DND-41 (cell line): ENCODE measurements around the gene SLC6A12.

ENCODE experiments used
- ATAC-seq: fragments of 200-7000 bp; cut with Tn5 transposase; 3 replicates; pipeline ENCODE4 v1.9.1; 2021; ENCODE audit warnings: low read depth; ENCODE audit not compliant: insufficient read depth
- DNase-seq: peaks from one replicate; pipeline ENCODE4 v3.0.0-alpha.2; 2020
- H2AFZ ChIP-seq: 2 replicates; pipeline ENCODE4 v1.6.0; 2012; ENCODE audit warnings: low read depth, low read length
- H3K27ac ChIP-seq: 2 replicates; pipeline ENCODE4 v1.5.1; 2012; ENCODE audit warnings: low read length, inconsistent platforms
- H3K27me3 ChIP-seq: fragments of 200-600 bp; sonication (generic); 2 replicates; pipeline ENCODE4 v1.6.0; 2012; ENCODE audit warnings: low read length, mild to moderate bottlenecking, inconsistent platforms; ENCODE audit not compliant: insufficient read depth, poor library complexity
- H3K36me3 ChIP-seq: 2 replicates; pipeline ENCODE4 v1.5.1; 2012; ENCODE audit warnings: low read length, inconsistent platforms; ENCODE audit not compliant: insufficient read depth
- H3K4me1 ChIP-seq: 2 replicates; pipeline ENCODE4 v1.5.1; 2012; ENCODE audit warnings: mild to moderate bottlenecking, low read length; ENCODE audit not compliant: insufficient read depth
- H3K4me2 ChIP-seq: 2 replicates; pipeline ENCODE4 v1.6.0; 2012; ENCODE audit warnings: mild to moderate bottlenecking, moderate library complexity, low read length, inconsistent platforms; ENCODE audit not compliant: insufficient read depth
- H3K4me3 ChIP-seq, 2 experiments: fragments of 200-600 bp in 1 of 2; shearing (Covaris generic) in 1 of 2; 2 replicates each; pipeline ENCODE4 v1.5.1; 2012 to 2016; ENCODE audit warnings: inconsistent platforms in 2 of 2, low read length in 2 of 2, mild to moderate bottlenecking in 2 of 2, low read depth in 1 of 2, moderate library complexity in 1 of 2
- H3K79me2 ChIP-seq: 2 replicates; pipeline ENCODE4 v1.6.0; 2012; ENCODE audit warnings: low read length, inconsistent platforms; ENCODE audit not compliant: insufficient read depth
- H3K9ac ChIP-seq: 2 replicates; pipeline ENCODE4 v1.6.0; 2012; ENCODE audit warnings: low read depth, mild to moderate bottlenecking, inconsistent platforms, low read length, moderate library complexity
- H3K9me3 ChIP-seq: 2 replicates; pipeline ENCODE4 v1.5.1; 2012; ENCODE audit warnings: low read length, moderate library complexity, mild to moderate bottlenecking, inconsistent platforms; ENCODE audit not compliant: insufficient read depth, severe bottlenecking
- H4K20me1 ChIP-seq: 2 replicates; pipeline ENCODE4 v1.6.0; 2012; ENCODE audit warnings: low read length; ENCODE audit not compliant: insufficient read depth
- EZH2 ChIP-seq: IDR thresholded peaks from 3 replicates; pipeline ENCODE4 v1.6.1; 2012; ENCODE audit warnings: borderline replicate concordance, low read depth, mild to moderate bottlenecking, moderate library complexity, low read length, inconsistent platforms; ENCODE audit not compliant: severe bottlenecking
- TF ChIP-seq, protein P1 (sequence below): IDR thresholded peaks from 2 replicates; pipeline ENCODE4 v1.5.1; 2012; ENCODE audit warnings: borderline replicate concordance, low read length, moderate library complexity, mild to moderate bottlenecking; ENCODE audit not compliant: poor library complexity, severe bottlenecking; ENCODE audit errors: extremely low read depth

Gene SLC6A12

DNA sequence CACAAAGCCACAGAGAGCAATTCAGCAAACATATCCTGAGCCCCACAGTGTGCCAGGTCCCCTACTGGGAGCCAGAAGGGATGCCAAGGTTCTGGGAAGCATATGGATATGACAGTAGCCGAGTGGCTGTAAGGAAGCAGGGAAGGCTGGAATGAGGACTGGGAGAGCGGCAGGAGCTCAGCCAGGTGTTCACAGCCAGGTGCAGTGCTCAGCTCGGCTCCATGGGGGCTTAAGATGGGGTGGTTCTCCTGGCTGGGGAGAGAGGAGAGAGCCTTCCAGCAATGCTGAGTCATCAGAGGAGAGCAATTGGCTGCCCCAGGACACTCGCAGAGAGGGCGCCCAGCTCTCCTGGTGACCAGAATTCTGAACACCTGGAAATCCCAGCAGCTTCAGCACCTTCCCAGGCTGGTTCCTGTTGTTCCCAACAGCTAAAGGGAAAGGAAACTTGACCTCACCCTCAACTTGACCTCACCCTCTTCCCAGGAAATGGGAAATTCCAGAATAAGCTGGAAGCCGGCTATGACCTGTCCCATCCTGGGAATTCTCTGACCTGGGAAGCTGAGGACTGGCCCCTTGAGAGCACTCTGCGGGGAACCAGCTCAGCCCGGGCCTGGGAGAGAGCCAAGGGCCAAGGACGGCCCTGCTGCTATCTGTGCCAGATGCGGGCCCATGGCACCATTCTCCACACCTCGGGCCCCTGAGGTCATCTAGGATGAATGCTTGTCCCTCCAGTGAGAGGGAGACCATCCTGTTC, 34.6 kb downstream of the SLC6A12 start:
- Histone ChIP-seq H4K20me1 (no peaks in the 10 kb centered on the region), H3K9ac (no peak overlapping the region), H3K4me3 (no peak overlapping the region), H3K79me2 (no peaks in the 10 kb centered on the region), H3K27me3 (no peaks in the 10 kb centered on the region), H3K27ac (no peak overlapping the region), H3K4me1 (no peaks in the 10 kb centered on the region), H3K4me2 (no peak overlapping the region), H3K9me3 (no peaks in the 10 kb centered on the region), H2AFZ (no peak overlapping the region), H3K36me3 (no peaks in the 10 kb centered on the region)
- TF ChIP-seq, protein P1, sequence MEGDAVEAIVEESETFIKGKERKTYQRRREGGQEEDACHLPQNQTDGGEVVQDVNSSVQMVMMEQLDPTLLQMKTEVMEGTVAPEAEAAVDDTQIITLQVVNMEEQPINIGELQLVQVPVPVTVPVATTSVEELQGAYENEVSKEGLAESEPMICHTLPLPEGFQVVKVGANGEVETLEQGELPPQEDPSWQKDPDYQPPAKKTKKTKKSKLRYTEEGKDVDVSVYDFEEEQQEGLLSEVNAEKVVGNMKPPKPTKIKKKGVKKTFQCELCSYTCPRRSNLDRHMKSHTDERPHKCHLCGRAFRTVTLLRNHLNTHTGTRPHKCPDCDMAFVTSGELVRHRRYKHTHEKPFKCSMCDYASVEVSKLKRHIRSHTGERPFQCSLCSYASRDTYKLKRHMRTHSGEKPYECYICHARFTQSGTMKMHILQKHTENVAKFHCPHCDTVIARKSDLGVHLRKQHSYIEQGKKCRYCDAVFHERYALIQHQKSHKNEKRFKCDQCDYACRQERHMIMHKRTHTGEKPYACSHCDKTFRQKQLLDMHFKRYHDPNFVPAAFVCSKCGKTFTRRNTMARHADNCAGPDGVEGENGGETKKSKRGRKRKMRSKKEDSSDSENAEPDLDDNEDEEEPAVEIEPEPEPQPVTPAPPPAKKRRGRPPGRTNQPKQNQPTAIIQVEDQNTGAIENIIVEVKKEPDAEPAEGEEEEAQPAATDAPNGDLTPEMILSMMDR = no peak
- no peak for TF ChIP-seq EZH2
- DNase-seq = no peak
- ATAC-seq = no peak

DNA sequence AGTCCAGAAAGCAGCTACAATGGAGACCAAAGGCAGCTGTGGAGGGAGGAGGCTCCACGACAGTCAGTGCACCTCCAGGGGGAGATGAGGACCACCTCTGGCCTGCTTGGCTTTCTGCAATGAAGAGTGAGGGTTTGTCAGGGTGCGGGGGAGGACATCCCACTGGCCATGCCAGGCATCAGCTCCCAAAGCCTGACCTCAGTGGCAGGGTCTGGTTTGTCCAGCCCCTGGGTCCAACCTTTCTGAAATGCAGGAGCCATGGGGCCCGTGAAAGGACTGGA, 35.2 kb downstream of the SLC6A12 start:
- H3K4me1 ChIP-seq = no peaks in the 10 kb centered on the region
- no peak overlapping the region for H2AFZ ChIP-seq
- H3K9me3 ChIP-seq = no peaks in the 10 kb centered on the region
- no peak overlapping the region for H3K9ac ChIP-seq
- no peak for TF ChIP-seq EZH2
- H3K36me3 ChIP-seq = no peaks in the 10 kb centered on the region
- no peak overlapping the region for H3K27ac ChIP-seq
- H3K79me2 ChIP-seq = no peaks in the 10 kb centered on the region
- no peak overlapping the region for H3K4me2 ChIP-seq
- no peak for DNase-seq
- ATAC-seq = no peak
- H4K20me1 ChIP-seq = no peaks in the 10 kb centered on the region
- no peaks in the 10 kb centered on the region for H3K27me3 ChIP-seq
- no peak overlapping the region for H3K4me3 ChIP-seq

DNA sequence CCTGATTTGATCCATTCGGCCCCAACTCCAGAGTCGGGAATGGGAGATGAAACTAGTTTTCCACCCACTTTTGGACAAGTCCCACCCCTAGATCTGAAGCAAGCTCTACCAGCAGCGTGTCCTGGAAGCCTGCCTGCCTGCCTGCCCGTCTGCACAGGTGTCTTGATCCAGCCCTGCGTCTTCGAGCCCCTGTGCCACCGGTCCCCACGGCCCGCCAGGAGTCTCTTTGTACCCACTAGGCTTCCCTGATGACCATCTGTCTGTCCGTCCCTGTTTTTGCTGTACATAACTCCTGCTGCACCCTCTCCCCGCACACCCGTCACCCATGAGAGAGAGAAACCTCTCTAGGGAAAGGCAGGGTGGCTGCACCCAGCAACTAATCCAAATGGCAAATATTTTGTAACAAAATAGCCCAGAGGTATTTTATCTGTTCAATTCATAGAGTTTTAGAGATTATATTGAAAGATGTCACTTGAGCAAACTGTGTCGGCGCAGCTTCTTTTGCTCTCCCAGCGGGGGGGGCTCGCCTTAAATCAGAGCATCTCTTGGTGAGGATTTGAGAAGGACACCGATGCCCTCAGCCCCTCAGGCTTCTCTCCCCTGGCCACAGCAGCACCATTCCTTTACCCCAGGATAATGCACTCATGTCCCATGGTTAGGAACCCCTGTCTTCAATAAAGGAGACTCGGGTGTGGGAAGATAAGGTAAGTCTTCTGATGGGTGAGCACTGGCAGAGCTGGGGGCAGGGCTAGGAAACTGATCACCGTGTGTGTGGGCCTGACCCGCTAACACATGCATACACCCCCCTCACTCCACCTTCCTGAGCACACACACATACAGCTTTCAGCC, 35.8 kb downstream of the SLC6A12 start:
- Histone ChIP-seq H4K20me1 (no peaks in the 10 kb centered on the region), H2AFZ (no peak overlapping the region), H3K4me1 (no peaks in the 10 kb centered on the region), H3K36me3 (no peaks in the 10 kb centered on the region), H3K9me3 (no peaks in the 10 kb centered on the region), H3K27me3 (no peaks in the 10 kb centered on the region), H3K4me3 (no peak overlapping the region), H3K27ac (no peak overlapping the region), H3K9ac (no peak overlapping the region), H3K4me2 (no peak overlapping the region), H3K79me2 (no peaks in the 10 kb centered on the region)
- ATAC-seq (no peak), DNase-seq (no peak)
- no peak for TF ChIP-seq EZH2
- TF ChIP-seq, protein P1 = no peak

DNA sequence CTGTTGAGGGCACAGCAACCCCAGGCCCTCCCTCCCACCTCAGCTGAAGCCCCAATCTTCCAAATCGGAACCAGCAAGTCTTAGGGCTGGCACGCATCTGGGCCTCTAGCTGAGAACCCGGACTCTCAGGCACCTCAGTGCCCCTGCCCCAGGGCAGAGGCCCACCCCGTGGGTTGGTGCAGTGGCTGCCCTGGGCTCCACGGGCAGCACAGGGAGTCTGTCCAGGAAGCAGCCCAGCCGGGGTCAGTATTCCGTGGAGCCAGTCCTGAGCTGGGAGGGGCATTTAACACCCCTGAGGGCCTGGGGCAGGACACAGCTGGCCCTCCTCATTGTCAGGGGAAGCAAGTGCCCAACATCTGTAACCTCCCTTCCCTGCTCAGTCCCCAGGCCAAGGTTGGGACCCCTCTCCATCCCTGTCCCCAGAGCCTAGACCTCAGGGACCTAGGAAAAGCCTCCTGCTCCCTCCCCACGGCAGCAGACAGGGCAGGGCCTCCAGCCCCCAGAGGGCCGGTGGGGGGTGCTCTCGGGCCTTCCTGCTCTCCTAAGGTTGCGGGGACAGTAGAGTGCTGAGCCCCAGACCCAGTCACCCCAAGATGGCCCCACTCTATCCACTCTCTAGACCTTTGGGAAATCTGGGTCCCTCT, 36.5 kb downstream of the SLC6A12 start:
- H3K27me3 ChIP-seq = no peaks in the 10 kb centered on the region
- DNase-seq (no peak), ATAC-seq (no peak)
- no peak overlapping the region for H3K27ac ChIP-seq
- TF ChIP-seq, protein P1 = no peak
- TF ChIP-seq EZH2 = no peak
- no peak overlapping the region for H2AFZ ChIP-seq
- H3K4me1 ChIP-seq = no peaks in the 10 kb centered on the region
- H3K9ac ChIP-seq = no peak overlapping the region
- no peaks in the 10 kb centered on the region for H4K20me1 ChIP-seq
- H3K4me2 ChIP-seq = no peak overlapping the region
- H3K79me2 ChIP-seq = no peaks in the 10 kb centered on the region
- H3K36me3 ChIP-seq = no peaks in the 10 kb centered on the region
- H3K9me3 ChIP-seq = no peaks in the 10 kb centered on the region
- no peak overlapping the region for H3K4me3 ChIP-seq
